AG08396 (cell line): ENCODE data around the gene PNLIP.

Source experiments
- DNase-seq: peaks from one replicate; pipeline ENCODE4 v3.0.0; 2012; ENCODE audit warnings: low spot score, mixed read lengths

The PNLIP gene

DNA sequence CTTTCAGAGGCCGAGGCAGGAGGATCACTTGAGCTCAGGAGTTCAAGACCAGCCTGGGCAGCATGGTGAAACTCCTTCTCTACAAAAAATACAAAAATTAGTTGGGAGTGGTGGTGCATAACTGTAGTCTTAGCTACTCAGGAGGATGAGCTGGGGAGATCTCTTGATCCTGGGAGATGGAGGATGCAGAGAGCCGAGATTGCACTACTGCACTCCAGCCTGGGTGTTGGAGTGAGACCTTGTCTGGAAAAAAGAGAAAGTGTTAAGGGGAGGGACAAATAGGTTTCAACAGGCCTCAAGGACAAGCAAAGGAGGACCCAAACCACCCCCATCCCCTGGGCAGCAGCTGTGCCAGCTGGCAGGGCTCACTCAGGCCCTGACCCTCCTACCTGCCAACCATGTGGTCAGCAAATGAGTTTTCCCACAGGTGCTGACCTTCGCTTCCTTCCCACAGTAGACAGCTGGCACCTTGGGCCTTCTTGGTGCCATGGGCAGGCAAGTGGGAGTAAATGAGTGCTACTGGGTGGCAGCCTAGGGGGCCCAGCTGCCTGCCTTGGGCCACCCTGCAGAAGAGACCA, 69.6 kb downstream of the PNLIP start:
- DNase-seq, result no peak
